Measurements from ENCODE around the gene PRKCQ.

The PRKCQ gene

GRCh38 chr10:6532321-6532720 is 47.8 kb downstream of the PRKCQ start:
- no peak for DNase-seq (ENCODE audit: low read depth in 1 of 2, low spot score in 1 of 2)

GRCh38 chr10:6530966-6531365 is 49.1 kb downstream of the PRKCQ start:
- H3K4me3 ChIP-seq (replicated peaks; ENCODE audit: insufficient read depth, low read length): no peak overlapping the region
- H3K27me3 ChIP-seq (ENCODE audit: insufficient read depth, poor library complexity, severe bottlenecking): no peaks in the 10 kb centered on the region
- H3K27ac ChIP-seq (replicated peaks): no peak overlapping the region
- TF ChIP-seq CTCF (IDR thresholded peaks at IDR 0.05; ENCODE audit: insufficient read depth, low read length) (no peak), SPI1 (IDR thresholded peaks at IDR 0.05; ENCODE audit: borderline replicate concordance, low read depth) (no peak), GABPA (IDR thresholded peaks at IDR 0.05; ENCODE audit: low read depth) (no peak), POLR2AphosphoS5 (IDR thresholded peaks at IDR 0.05; ENCODE audit: low read depth) (no peak), REST (IDR thresholded peaks at IDR 0.05; ENCODE audit: insufficient replicate concordance, low read depth) (no peak)
- DNase-seq (ENCODE audit: low read depth in 1 of 2, low spot score in 1 of 2): no peak

More at GRCh38 chr10:6532321-6532720, 47.8 kb downstream of the PRKCQ start:
- no peaks in the 10 kb centered on the region for H3K27me3 ChIP-seq (ENCODE audit: insufficient read depth, poor library complexity, severe bottlenecking)
- TF ChIP-seq GABPA (IDR thresholded peaks at IDR 0.05; ENCODE audit: low read depth): no peak
- TF ChIP-seq CTCF (IDR thresholded peaks at IDR 0.05; ENCODE audit: insufficient read depth, low read length): no peak
- no peak for TF ChIP-seq REST (IDR thresholded peaks at IDR 0.05; ENCODE audit: insufficient replicate concordance, low read depth)
- no peak for TF ChIP-seq SPI1 (IDR thresholded peaks at IDR 0.05; ENCODE audit: borderline replicate concordance, low read depth)
- TF ChIP-seq POLR2AphosphoS5 (IDR thresholded peaks at IDR 0.05; ENCODE audit: low read depth): no peak
- H3K4me3 ChIP-seq (replicated peaks; ENCODE audit: insufficient read depth, low read length): no peak overlapping the region
- no peak overlapping the region for H3K27ac ChIP-seq (replicated peaks)

GRCh38 chr10:6530211-6530840 is 49.8 kb downstream of the PRKCQ start:
- Histone ChIP-seq H3K27me3 (ENCODE audit: insufficient read depth, poor library complexity, severe bottlenecking) (no peaks in the 10 kb centered on the region), H3K4me3 (replicated peaks; ENCODE audit: insufficient read depth, low read length) (no peak overlapping the region), H3K27ac (replicated peaks) (no peak overlapping the region)
- TF ChIP-seq SPI1 (IDR thresholded peaks at IDR 0.05; ENCODE audit: borderline replicate concordance, low read depth): no peak
- TF ChIP-seq CTCF (IDR thresholded peaks at IDR 0.05; ENCODE audit: insufficient read depth, low read length): no peak
- no peak for TF ChIP-seq POLR2AphosphoS5 (IDR thresholded peaks at IDR 0.05; ENCODE audit: low read depth)
- TF ChIP-seq GABPA (IDR thresholded peaks at IDR 0.05; ENCODE audit: low read depth): no peak
- TF ChIP-seq REST (IDR thresholded peaks at IDR 0.05; ENCODE audit: insufficient replicate concordance, low read depth): no peak
- DNase-seq (ENCODE audit: low read depth in 1 of 2, low spot score in 1 of 2): no peak

Data from HL-60 (cell line).